ENCODE results near the gene CLTCL1.

The CLTCL1 gene

DNA sequence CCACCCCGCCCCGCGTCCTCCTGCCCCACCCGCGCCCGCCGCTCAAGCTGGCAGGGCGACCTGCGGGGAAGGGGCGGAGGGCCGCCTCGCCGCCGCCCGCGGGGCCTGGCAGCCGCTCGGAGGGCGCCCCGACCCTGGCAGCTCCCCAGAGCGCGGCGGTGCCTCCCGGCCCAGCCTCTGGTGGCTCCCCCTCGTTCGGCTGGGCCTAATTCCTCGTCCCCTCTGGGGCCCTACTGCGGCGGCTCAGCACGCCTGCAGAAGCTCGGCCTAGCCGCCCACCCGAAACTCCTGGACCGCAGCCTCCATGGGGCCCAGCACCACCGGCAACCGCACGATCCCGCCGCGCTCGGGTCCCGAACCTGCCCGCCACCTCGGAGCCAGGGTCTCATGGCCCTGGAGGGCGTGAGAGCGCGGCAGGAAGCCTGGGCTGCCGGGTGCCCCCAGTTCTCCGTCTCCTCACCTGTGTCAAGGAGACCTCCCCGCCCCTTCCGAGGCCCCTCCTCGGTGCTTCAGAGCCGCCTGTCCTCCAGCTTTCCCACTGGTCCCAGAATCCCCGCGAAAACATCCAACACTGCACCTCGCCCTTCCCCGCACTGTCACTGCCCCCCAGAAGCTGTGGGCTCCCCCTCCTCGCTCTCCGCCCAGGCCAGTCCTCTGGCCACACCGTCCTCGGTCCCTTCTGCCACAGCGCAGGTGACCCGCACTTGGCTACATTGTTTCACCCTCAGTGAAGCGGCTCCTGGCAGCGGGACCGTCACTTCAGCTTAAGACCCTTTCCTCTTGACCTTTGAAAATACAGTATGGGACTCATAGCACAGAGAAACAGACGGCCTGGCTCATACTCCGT lies 140.8 kb downstream of the CLTCL1 start:
- ATAC-seq (no peak), DNase-seq (no peak)

DNA sequence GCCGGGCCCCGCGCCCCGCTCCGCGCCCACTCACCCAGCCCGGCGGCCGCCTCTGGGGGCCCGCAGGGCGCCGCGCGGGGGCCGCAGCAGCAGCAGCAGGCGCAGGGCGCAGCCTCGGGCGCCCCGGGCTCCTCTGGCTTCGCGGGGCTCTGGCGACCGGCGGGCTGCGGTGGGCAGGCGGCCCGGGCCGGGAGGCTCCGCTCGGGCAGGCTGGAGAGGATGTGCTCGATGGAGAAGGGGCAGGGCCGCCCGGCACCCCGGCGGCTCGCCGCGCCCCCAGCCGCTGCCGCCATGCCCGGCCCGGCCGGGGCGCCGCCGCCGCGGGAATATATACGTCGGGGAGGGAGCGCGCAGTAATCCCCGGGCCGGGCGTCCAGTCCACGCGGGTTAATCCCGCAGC lies 141.5 kb downstream of the CLTCL1 start, which contains the start of gene GSC2:
TSS of gene GSC2 (minus strand) at position 302 of the 400 bp plus-strand sequence. CDS start at position 293, 9 bp downstream.
- DNase-seq (no peak), ATAC-seq (no peak)

DNA sequence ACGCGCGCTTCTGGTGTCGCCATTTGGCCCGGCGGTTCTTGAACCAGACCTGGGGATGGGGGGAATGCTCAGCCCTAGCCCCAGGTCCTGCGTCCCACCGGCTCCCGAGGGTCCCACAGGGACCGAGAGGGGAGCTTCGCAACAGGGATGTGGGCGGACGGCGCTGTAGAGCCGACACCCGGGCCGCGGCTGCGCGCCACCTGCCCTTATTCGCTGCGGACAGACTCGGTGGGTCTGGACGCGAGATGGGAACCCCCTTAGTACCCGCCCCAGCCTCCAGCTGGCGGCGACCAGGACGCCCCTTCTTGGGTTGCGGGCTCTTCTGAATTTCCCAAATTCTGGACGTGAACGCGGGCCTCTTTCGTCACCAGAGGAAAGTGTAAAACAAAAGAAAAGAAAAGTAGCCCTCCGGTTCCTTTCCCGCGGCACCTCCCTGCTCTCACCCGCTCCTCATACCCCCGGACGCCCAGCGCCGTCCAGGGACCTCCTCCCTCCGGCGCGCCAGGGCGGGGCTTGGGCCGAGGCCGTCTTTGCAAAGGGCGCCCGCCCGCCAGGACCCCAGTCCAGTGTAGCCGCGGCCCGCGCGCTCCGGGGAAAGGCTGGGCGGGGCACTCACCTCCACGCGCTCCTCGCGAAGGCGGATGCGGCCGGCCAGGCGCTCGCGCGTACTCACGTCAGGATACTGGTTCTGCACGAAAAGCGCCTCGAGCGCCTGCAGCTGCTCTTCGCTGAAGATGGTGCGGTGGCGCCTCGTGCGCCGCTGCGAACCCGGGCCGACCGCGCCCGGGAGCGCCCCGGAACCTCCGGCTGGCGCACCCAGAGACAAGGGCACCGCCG lies 142.3 kb downstream of the CLTCL1 start:
- DNase-seq (peak; percentile 37), ATAC-seq (no peak)

DNA sequence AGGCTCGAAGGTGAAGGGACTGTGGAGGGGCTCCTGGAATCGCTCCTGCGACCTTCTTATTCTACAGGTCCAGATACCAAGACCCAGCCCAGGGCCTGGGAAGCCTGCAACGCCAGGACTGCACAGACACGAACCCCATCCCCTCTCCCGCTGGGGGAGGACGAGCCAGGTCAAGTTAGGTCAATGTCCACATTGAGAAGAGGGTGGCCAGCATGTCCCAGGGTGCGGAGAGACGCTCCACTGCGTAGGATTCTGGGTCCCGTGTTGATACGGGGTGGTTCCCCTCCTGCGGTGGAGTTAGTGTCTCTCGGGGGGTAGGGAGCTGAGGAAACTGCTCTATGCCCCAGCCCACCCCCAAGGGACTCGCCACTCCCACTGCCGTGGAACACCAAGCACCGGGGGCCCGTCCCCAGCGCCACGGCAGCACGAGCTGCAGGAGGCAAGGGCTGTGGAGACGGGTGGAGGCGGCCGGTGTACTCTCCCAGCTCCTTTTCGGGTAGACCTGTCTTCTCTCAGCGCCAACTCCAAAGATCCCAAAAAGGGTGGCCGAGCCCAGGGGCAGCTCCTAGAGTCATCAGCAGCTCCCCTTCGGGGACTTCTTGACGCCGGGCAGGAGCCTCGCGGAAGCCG lies 143.0 kb downstream of the CLTCL1 start:
- ATAC-seq: no peak
- DNase-seq: no peak

DNA sequence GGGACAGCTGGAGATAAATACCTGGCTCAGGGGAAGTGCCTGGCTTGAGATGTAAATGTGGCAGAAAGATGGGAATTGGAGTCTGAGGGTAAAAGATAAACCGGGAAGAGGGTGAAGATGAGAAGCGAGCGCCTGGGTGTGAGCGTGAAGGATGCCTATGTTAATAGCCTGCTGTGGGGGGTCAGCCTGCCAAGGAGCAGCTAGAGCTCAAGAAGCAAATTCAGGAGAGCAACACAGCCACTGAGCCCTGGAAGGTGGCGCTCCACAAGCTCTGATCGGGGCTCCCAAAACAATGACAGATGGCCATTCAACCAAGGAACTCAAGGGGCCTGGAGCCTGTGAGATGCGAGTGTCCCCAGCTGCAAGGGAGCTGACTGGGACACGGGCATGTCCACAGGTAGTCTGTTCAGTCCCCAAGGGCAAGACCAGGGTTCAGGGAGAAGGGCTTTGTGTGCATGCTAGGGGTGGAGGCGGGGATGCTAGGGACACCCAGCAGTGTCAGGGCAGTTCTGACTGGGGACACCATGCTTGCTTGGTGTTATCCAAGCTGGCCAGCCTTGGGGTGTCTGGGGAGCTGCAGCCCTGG lies 144.2 kb downstream of the CLTCL1 start:
- ATAC-seq (no peak), DNase-seq (no peak)

DNA sequence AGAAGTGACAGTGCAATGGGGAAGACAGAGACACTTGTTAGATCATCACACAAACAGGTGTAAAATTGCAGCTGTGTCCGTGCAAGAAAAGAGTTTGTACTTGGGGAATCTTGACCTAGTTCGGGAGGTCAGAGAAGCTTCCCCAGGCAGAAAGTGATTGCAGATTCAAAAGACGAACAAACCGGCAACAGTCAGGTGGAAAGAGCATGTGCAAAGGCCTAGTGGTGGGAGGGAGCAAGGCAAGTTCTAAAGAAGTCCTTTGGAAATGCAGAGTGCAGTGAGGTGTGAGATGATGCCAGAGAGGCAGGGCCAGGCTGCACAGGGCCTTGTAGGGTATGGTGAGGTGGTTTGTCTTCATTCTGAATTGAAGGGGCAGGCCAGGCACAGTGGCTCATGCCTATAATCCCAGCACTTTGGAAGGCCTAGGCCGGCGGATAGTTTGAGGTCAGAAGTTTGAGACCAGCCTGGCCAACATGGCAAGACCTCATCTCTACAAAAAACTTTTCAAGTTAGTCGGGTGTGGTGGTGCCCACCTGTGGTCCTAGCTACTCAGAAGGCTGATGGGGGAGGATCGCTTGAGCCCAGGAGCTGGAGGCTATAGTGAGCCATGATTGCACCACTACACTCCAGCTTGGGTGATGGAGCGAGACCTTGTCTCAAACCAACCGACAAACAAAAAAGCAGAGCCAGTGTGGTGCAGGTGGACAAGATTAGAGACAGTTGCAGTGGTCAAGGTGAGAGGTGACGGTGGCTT lies 145.1 kb downstream of the CLTCL1 start:
- DNase-seq (no peak), ATAC-seq (no peak)

DNA sequence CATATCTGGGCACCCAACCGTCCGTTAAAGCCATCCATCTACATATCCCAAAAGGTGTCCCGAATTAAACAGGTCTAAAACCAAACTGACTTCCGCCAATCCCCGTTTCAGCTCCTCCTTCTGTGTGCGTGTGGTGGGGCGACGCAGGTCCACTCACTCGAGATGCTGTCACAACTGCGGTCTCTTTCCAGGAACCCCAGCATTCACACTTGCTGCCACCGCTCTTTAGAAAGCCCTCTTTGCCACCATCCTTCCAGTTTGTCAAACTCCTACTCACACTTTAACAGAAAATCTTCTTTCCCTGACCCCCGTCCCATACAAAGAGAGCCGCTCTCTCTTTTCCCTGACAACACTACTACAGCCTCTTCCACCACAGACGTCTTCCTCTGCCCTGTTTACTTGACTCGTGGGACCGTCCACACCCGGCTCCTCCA lies 147.5 kb downstream of the CLTCL1 start:
- DNase-seq (peak; percentile 44), ATAC-seq (peak; percentile 14)

DNA sequence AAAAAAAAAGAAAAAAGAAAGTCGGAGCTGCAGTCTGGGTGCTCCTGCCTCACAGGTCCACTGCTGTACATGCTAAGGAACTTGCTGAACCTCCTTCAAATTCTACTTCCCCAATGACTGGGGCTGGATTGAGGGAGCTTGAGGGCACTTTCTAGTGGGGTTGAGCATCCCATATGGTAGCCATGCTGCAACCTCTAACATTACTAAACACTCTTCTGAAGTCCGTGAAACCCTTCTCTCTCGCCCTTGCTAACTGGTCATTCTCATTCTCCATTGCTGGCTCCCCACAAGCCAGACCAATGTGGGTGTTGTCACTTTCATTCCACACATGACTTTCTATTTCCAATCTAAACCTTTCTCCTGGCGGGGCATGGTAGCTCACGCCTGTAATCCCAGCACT lies 148.3 kb downstream of the CLTCL1 start:
- ATAC-seq: no peak

DNA sequence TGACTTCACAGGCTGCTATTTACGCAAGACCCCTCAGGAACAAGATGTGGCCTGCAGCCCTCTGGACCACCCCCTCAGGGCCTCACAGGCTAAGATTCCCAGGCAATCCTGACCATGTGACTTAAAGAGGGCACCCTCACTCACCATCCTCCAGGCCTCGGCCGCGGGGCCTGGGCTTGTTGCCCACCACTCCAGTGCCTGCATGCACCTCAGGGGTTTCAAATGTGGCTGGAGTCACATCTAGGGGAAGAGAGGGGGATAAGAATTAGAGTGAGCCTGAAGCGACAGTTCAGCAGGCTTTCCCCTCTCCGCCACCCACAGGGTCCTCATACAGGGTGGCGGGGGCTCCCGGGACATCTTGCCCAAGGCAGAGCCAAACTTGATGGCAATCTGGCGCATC lies 149.1 kb downstream of the CLTCL1 start:
- ATAC-seq (no peak), DNase-seq (no peak)

More for the DNA sequence above, 148.3 kb downstream of the CLTCL1 start:
- no peak for DNase-seq

DNA sequence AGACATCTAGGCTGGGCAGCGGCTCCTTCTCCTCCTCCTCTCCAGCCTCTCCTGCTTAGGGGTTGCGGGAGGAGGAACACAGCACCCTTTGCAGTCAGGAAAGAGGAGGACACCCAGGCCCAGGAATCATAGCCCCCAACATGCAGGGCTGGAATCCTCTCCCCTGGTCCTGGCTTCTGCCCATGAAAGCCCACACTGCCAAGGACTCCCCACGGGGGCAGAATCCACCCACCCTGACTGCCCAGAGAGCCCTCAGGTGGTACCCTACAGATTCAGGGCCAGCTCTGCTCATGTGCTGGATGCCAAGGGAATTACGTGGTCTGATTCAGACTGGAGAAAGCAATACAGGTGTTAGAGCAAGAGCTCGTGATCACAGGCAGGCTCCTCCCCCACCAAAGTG lies 151.5 kb downstream of the CLTCL1 start:
- DNase-seq (no peak), ATAC-seq (no peak)

DNA sequence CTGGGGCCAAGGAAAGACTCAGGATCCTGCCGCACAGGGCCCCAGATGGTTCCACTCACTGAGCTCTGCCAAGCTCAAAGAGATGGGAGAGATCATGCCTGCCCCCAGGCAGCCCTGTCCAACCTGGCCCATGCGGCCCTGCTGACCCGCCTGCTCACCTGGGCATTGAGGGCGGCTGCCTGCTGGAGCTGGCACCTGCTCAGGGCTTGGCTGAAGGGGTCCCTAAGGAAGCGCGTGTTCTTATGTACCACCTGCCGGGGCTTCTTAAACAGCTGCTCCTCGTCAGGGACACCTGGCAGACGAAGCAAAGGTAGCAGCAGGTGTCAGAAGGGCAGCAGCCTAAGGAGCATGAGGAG lies 152.5 kb downstream of the CLTCL1 start:
- DNase-seq (no peak), ATAC-seq (no peak)

DNA sequence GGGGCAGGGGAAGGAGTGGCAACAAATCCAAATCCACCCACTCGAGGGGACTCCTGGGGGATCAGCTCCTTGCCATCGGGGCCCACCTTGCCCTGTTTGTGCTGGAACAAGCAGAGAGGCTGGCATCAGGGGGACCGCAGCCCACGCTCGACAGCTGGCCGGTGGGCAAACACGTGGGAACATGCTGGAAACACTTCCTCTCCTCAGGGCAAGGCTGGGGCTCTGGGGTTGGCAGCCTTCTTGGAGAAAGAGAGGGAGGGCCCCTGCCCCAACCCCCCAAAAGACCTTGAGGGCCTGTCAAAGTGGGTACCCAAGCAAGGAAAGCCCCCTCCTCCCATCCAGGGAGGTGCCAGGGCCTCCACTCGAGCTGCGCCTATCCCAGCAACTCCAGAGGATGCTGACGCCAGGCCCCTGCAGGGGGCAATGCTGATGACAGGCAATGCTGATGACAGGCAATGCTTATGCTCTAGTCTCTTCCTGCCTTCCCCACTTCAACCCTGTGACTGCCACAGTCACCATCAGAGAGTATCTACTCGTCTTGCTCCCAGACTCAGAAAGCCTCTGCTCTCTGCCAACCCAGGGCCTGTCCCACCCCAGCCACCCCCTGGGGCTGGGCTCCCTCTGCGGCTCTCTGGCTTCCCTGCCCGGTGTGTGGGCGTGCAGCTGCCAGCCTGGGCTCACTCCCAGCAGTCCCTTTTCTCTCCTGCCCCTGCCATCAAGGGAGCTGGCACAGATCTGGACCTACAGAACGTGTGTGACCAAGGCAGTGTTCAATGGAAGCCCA lies 153.1 kb downstream of the CLTCL1 start:
- DNase-seq: no peak

DNA sequence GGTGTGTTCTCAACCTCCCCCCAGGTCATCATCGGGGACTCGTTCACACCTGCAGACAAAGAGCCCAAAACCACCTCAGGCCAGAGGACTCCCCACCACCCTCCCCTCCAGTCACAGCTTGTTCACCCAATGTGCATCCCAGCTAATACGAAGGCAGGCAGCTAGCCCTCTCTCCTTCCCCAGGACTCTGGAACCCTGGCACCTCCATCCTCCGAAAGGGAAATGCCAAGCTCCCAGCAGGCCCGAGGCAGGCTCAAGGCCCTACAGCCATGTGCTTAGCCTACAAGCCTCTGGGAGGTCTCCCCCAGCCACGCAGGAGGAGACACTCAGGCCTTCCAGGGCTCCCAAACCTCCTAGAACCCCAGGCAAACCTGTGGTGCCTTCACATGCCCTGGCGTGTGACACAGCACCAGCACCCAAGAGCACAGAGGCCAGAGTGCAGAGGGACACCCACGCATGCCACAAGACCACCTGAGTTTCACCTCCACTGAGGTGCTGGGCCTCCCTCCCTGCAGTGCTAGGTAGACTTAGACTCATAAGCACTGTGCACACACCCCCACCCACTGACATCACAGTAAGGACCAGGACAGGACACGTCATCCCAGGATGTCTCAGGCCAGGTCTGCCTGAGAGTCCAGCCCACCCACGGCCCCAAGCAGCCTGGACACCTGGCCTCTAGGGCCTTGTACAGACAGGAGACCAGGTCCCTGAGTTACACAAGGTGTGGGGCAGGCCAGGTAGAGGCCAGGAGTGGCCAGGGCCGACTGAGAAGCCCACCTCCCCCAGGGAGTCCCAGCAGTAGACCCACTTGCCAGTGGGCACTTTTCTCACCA lies 153.9 kb downstream of the CLTCL1 start:
- ATAC-seq (no peak), DNase-seq (no peak)

More for the DNA sequence above, 153.1 kb downstream of the CLTCL1 start:
- no peak for ATAC-seq

DNA sequence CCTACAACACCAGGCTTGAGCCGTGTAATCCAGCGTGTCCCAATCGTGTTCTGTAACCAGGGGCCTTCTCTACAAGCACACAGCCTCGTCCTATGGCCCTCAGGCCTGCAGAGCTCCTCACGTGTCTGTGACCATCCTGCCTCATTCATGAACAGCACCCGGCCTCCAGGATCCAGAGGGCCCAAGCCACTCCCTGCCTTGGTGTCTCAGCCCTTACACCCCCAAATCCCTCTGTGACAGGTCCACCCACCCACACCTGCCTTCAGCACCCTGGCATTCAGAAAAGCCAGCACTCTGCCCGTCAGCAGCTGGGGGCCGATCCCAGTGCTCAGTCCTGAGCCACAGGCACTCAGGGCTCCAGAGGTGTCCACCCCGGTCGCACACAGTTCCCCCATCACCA lies 154.6 kb downstream of the CLTCL1 start:
- no peak for DNase-seq
- no peak for ATAC-seq

DNA sequence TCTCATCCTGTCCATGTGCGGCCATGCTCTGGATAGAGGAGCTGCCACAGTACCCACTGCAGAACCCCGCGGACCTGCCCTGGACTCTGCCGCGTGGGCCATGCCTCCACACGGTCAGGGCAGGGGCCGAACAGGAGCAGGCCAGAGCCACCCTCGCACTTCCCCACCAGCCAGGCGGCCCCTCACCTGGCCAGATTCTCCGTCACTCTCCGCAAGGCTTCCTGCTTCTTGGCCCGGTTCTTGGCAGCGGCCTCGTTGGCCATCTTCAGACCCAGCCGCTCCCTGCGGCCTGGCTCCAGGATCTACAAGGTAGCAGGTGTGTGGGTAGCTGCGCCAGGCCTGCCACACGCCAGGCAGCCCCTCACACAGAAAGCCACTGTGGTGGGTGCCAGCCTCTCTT lies 156.6 kb downstream of the CLTCL1 start:
- ATAC-seq (no peak), DNase-seq (no peak)

DNA sequence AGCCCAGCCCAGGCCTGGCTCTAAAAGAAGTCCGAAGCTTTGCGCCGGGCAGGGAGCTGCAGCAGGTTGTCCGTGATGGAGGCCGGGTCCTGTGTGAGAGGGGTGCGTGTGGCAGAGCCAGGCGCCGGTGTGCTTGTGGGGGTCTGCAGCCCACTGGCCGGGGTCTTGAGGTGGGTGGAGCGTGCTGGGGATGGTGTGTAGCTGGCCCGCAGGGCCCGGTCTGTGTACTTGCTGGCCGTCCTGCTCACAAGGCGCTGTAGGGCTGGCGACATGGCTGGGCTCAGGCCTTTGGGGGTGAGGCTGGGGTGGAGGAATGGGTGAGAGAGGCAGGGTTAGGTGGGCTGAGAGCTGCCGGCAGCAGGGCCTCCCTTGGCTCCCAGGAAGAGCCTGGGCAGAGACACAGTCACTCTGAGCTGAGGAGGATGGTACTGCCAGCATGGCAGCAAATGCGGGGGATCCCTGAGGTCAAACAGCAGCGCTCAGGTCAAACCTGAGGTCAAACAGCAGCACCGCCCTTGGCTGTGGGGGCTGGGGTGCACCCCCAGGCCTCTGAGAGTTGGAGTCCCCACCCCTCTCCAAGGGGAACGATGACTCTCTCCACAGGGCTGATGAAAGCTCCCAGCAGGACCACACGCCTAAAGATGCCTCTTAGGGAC lies 157.2 kb downstream of the CLTCL1 start:
- ATAC-seq (peak; percentile 5), DNase-seq (no peak)

DNA sequence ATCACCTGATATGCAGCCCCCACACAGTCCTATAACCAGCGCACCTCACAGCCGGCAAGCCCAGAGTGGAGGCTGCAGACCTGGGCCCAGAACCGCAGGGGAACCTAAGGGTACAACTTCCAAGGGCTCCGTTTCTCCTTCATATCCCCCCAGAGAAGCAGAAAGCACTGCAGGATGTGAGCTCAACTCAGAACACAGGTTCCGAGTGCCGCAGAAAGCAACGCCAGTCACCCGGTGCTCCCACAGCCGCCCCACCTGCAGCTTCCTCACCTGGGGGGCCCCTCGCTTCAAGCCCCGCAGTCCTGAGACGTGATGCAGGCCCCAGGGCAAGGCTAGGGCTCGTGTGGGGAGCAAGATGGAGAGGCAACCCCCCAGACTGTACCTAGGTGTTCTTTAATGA lies 158.0 kb downstream of the CLTCL1 start:
- ATAC-seq (no peak), DNase-seq (no peak)

DNA sequence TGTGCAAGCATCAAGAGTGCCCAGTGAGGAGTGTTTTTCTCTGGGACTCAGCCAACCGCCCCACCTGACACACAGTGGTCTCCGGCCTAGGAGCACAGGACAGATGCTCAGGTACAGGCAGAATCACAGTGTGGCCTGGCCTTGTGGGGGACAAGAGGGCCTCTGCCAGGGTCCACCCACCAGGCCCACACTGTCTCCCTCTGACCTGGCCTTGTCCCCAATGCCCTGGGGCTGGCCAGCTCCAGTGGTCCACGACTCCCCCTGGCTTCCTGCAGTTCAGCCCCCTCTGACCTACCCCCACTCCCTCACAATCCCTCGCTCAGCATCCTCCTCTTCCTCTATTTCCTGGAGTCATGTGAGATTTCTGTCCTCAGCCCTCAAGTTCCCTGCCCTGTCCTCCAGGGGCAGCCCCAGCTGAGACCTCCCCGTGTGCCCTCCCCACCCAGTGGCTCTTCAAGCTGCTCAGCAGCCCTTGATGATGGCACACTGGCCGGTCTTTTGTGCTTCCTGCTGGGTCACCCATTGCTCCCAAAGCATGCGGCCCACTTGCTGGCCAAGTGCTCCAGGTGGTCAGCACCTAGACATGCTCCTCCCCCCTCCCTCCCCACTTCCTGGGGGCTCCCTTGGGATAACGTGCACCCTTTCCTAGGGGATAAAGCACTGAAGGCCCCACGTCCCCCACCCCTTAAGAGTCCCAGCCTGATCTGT lies 158.7 kb downstream of the CLTCL1 start:
- ATAC-seq (no peak), DNase-seq (no peak)

DNA sequence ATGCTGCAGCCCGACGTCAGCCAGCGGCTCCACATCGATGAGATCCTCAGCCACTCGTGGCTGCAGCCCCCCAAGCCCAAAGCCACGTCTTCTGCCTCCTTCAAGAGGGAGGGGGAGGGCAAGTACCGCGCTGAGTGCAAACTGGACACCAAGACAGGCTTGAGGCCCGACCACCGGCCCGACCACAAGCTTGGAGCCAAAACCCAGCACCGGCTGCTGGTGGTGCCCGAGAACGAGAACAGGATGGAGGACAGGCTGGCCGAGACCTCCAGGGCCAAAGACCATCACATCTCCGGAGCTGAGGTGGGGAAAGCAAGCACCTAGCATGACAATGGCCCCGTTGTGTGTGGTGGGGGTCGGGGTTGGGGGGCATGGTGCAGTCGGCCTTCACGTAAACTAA lies 159.4 kb downstream of the CLTCL1 start:
- ATAC-seq (no peak), DNase-seq (no peak)

Measured in stimulated activated naive CD8-positive, alpha-beta T cell treated with anti-CD3 and anti-CD28 coated beads, Interleukin-15, Interleukin-2, amounts not matched to agents 100 U/mL and 50 U/mL, for 24 hours (primary cell).